Neural progenitor cell (in vitro differentiated cells): ENCODE results near the gene CCDC102B. TPM values are rescaled to one million over a fixed set of nuclear protein-coding genes. Genes with fewer than 3 reads are reported as not detected.

Experiments
- DNase-seq: peaks from one replicate; pipeline ENCODE4 v3.0.0-alpha.2; 2016; ENCODE audit warnings: low spot score
- H2AFZ ChIP-seq: fragments of 200-600 bp; sonication (generic); replicated peaks from 2 replicates; pipeline ENCODE4 v1.6.1; 2016; ENCODE audit warnings: antibody characterized with exemption
- H3F3A ChIP-seq: fragments of 200-600 bp; sonication (generic); 2 replicates; pipeline ENCODE4 v1.6.1; 2016; ENCODE audit warnings: antibody characterized with exemption, low read depth
- H3K27ac ChIP-seq: fragments of 200-600 bp; sonication (generic); 2 replicates; pipeline ENCODE4 v1.5.1; 2016; ENCODE audit warnings: mild to moderate bottlenecking
- H3K27me3 ChIP-seq: fragments of 200-600 bp; sonication (generic); 2 replicates; pipeline ENCODE4 v1.6.1; 2016; ENCODE audit warnings: mild to moderate bottlenecking, moderate library complexity
- H3K36me3 ChIP-seq: fragments of 200-600 bp; sonication (generic); 2 replicates; pipeline ENCODE4 v1.5.1; 2016
- H3K4me1 ChIP-seq: fragments of 200-600 bp; sonication (generic); 2 replicates; pipeline ENCODE4 v1.6.1; 2016; ENCODE audit warnings: mixed run types
- H3K4me2 ChIP-seq: fragments of 200-600 bp; sonication (generic); 2 replicates; pipeline ENCODE4 v1.6.1; 2016
- H3K4me3 ChIP-seq: fragments of 200-600 bp; sonication (generic); 2 replicates; pipeline ENCODE4 v1.5.1; 2016
- H3K79me2 ChIP-seq: fragments of 200-600 bp; sonication (generic); 2 replicates; pipeline ENCODE4 v1.6.1; 2016; ENCODE audit warnings: low read depth
- H3K9ac ChIP-seq: fragments of 200-600 bp; sonication (generic); 2 replicates; pipeline ENCODE4 v1.6.1; 2016
- H3K9me3 ChIP-seq: fragments of 200-600 bp; sonication (generic); 2 replicates; pipeline ENCODE4 v1.5.1; 2016; ENCODE audit warnings: low read depth
- H4K20me1 ChIP-seq: fragments of 200-600 bp; sonication (generic); 2 replicates; pipeline ENCODE4 v1.6.1; 2016; ENCODE audit warnings: low read depth
- H3K27ac Mint-ChIP-seq: 3 replicates; pipeline ENCODE4 v1.8.0; 2021; ENCODE audit warnings: mixed read lengths
- H3K27me3 Mint-ChIP-seq: 2 replicates; pipeline ENCODE4 v1.8.0; 2022; ENCODE audit warnings: low read depth, mild to moderate bottlenecking, inconsistent platforms, moderate library complexity, mixed read lengths; ENCODE audit not compliant: insufficient read depth
- H3K36me3 Mint-ChIP-seq: 3 replicates; pipeline ENCODE4 v1.8.0; 2021; ENCODE audit warnings: mixed read lengths
- H3K4me1 Mint-ChIP-seq: 3 replicates; pipeline ENCODE4 v1.8.0; 2021; ENCODE audit warnings: mixed read lengths
- H3K4me3 Mint-ChIP-seq: 3 replicates; pipeline ENCODE4 v1.8.0; 2021; ENCODE audit warnings: mild to moderate bottlenecking, moderate library complexity, mixed read lengths
- H3K9me3 Mint-ChIP-seq: 3 replicates; pipeline ENCODE4 v1.8.0; 2020; ENCODE audit warnings: mixed read lengths
- EZH2 ChIP-seq: fragments of 200-600 bp; sonication (generic); IDR thresholded peaks from 2 replicates; pipeline ENCODE4 v1.6.1; 2017; ENCODE audit warnings: antibody characterized with exemption, mild to moderate bottlenecking, moderate library complexity
- EZH2phosphoT487 ChIP-seq: fragments of 200-600 bp; sonication (generic); IDR thresholded peaks from 2 replicates; pipeline ENCODE4 v1.6.1; 2017; ENCODE audit warnings: antibody characterized with exemption
- total RNA-seq: library from RNA; depleted of rRNA; stranded (reverse); fragments of >200 nt; gene quantifications from 2 replicates; pipeline ENCODE4 v1.2.3, GENCODE V29; 2015; ENCODE audit warnings: low replicate concordance
- TF ChIP-seq, protein P1 (sequence below): fragments of 200-600 bp; sonication (generic); IDR thresholded peaks from 2 replicates; pipeline ENCODE4 v1.5.1; 2017; ENCODE audit warnings: antibody characterized with exemption, mild to moderate bottlenecking

Gene CCDC102B
- total RNA-seq, 1 donor from 2014 or later, result 26.2 TPM

DNA sequence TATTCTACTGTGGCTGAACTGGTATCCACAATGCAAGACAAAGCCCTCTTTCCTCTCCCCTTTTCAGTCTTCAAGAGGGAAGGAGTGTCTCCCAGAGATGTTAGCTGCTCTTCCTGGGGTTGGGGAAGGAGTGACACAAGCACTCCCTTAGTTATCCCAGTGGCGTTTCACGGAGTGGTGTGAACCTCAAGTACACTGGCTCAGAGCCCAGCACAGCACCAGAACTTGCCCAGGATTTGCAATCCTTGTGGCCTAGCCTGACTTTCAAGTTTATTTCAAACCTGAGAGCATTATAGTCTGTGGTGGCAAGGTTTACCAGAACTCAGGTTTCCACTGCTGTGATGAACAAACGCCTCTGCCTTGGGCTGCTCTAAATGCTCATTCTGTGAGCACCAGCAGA, 162.5 kb downstream of the CCDC102B start:
- no peaks in the 10 kb centered on the region for H3K9me3 Mint-ChIP-seq
- H3K4me3 ChIP-seq, result no peak overlapping the region
- H3K27ac Mint-ChIP-seq, result no peak overlapping the region
- no peaks in the 10 kb centered on the region for H3K4me1 ChIP-seq
- H3K4me3 Mint-ChIP-seq, result no peak overlapping the region
- no peak for DNase-seq
- H3F3A ChIP-seq, result no peaks in the 10 kb centered on the region
- H3K27me3 Mint-ChIP-seq, result peaks cover 2% of the 10 kb centered on the region
- H3K9ac ChIP-seq, result no peak overlapping the region
- no peak overlapping the region for H3K27ac ChIP-seq
- no peaks in the 10 kb centered on the region for H3K36me3 ChIP-seq
- H2AFZ ChIP-seq, result no peak overlapping the region
- no peaks in the 10 kb centered on the region for H3K36me3 Mint-ChIP-seq
- no peaks in the 10 kb centered on the region for H3K4me1 Mint-ChIP-seq
- H3K27me3 ChIP-seq, result no peaks in the 10 kb centered on the region
- H3K9me3 ChIP-seq, result no peaks in the 10 kb centered on the region
- TF ChIP-seq, protein P1, sequence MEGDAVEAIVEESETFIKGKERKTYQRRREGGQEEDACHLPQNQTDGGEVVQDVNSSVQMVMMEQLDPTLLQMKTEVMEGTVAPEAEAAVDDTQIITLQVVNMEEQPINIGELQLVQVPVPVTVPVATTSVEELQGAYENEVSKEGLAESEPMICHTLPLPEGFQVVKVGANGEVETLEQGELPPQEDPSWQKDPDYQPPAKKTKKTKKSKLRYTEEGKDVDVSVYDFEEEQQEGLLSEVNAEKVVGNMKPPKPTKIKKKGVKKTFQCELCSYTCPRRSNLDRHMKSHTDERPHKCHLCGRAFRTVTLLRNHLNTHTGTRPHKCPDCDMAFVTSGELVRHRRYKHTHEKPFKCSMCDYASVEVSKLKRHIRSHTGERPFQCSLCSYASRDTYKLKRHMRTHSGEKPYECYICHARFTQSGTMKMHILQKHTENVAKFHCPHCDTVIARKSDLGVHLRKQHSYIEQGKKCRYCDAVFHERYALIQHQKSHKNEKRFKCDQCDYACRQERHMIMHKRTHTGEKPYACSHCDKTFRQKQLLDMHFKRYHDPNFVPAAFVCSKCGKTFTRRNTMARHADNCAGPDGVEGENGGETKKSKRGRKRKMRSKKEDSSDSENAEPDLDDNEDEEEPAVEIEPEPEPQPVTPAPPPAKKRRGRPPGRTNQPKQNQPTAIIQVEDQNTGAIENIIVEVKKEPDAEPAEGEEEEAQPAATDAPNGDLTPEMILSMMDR, result no peak
- TF ChIP-seq EZH2 (no peak), EZH2phosphoT487 (no peak)
- H3K79me2 ChIP-seq, result no peaks in the 10 kb centered on the region
- no peak overlapping the region for H3K4me2 ChIP-seq
- no peaks in the 10 kb centered on the region for H4K20me1 ChIP-seq

DNA sequence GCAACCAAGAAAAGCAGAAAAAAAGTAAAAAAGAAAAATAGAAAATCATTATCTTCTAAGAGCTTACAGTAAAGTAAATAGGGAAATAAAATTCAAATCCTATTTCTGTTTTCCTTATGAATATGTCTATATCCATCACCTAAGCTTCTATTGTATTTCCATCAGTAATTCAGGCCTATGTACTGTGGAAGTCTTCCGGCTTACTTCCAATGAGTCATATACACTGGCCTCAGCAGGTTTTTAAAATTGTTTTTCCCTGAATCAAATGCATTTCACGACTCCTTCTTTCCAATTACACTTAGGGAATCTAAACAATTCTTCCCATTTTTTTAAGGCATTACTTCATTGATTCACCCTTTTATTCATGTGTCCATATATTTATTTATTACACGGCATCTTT, 164.7 kb downstream of the CCDC102B start:
- Mint-ChIP-seq H3K4me1 (peaks cover 4% of the 10 kb centered on the region), H3K27me3 (peaks cover 2% of the 10 kb centered on the region), H3K36me3 (no peaks in the 10 kb centered on the region), H3K9me3 (no peaks in the 10 kb centered on the region), H3K4me3 (no peak overlapping the region), H3K27ac (no peak overlapping the region)
- no peak overlapping the region for H2AFZ ChIP-seq
- DNase-seq, result no peak
- H3F3A ChIP-seq, result no peaks in the 10 kb centered on the region
- no peaks in the 10 kb centered on the region for H4K20me1 ChIP-seq
- H3K27ac ChIP-seq, result no peak overlapping the region
- H3K4me3 ChIP-seq, result no peak overlapping the region
- H3K4me2 ChIP-seq, result no peak overlapping the region
- no peaks in the 10 kb centered on the region for H3K27me3 ChIP-seq
- no peaks in the 10 kb centered on the region for H3K36me3 ChIP-seq
- H3K9ac ChIP-seq, result no peak overlapping the region
- no peaks in the 10 kb centered on the region for H3K4me1 ChIP-seq
- H3K9me3 ChIP-seq, result no peaks in the 10 kb centered on the region
- TF ChIP-seq, protein P1, result no peak
- no peak for TF ChIP-seq EZH2phosphoT487
- no peak for TF ChIP-seq EZH2
- no peaks in the 10 kb centered on the region for H3K79me2 ChIP-seq

DNA sequence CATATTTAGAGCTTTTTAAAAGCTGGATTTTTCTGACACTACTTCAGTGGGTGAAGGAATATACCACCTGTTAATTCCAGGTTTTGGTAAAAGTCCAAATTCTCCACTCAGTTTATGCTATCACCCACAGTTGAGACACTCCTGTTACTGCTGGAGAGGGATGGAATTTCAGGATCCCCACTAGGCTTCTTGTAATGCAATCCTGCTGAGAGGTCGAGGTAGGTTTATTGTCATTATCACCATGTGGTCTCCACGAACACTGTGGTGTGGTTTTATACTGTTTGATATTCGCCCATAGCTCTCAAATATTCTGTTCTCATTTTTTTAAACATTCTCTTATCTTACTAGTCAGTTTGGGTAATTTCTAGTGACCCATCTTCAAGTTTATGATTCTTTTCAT, 167.9 kb downstream of the CCDC102B start:
- no peaks in the 10 kb centered on the region for H3F3A ChIP-seq
- H3K4me1 ChIP-seq, result no peaks in the 10 kb centered on the region
- no peaks in the 10 kb centered on the region for H3K9me3 ChIP-seq

More for the DNA sequence above, 167.9 kb downstream of the CCDC102B start:
- Histone ChIP-seq H3K27ac (no peak overlapping the region), H2AFZ (no peak overlapping the region), H3K36me3 (no peaks in the 10 kb centered on the region), H3K27me3 (no peaks in the 10 kb centered on the region), H3K9ac (no peak overlapping the region), H4K20me1 (no peaks in the 10 kb centered on the region), H3K79me2 (no peaks in the 10 kb centered on the region), H3K4me3 (no peak overlapping the region), H3K4me2 (no peak overlapping the region)
- Mint-ChIP-seq H3K4me1 (peaks cover 4% of the 10 kb centered on the region), H3K9me3 (no peaks in the 10 kb centered on the region), H3K36me3 (no peaks in the 10 kb centered on the region), H3K27me3 (no peaks in the 10 kb centered on the region), H3K4me3 (no peak overlapping the region), H3K27ac (no peak overlapping the region)
- no peak for DNase-seq
- TF ChIP-seq, protein P1, result no peak
- TF ChIP-seq EZH2phosphoT487 (no peak), EZH2 (no peak)
